HepG2 (cell line): ENCODE results near the gene UMOD. TPM values are rescaled to one million over a fixed set of nuclear protein-coding genes. Genes with fewer than 3 reads are reported as not detected.

Source experiments
- EP300 ChIP-seq, 3 experiments: sonication (generic) in 1 of 3; formaldehyde crosslinking in 1 of 3; IDR thresholded peaks; 2 replicates each; pipeline versions ENCODE4 v1.5.1 to v1.6.1; 2011 to 2020; ENCODE audit warnings: low read depth in 2 of 3, low read length in 2 of 3, borderline replicate concordance in 1 of 3, improper control_type of control experiment in 1 of 3, mild to moderate bottlenecking in 1 of 3, missing genetic modification reagents in 1 of 3, moderate library complexity in 1 of 3
- ESRRA ChIP-seq: sonication (generic); formaldehyde crosslinking; IDR thresholded peaks from 2 replicates; pipeline ENCODE4 v1.5.1; 2020; ENCODE audit warnings: mild to moderate bottlenecking, low read depth, missing genetic modification reagents
- FOXA1 ChIP-seq, 2 experiments: fragments of 450-650 bp in 1 of 2; sonication (generic) in 1 of 2; formaldehyde crosslinking in 1 of 2; IDR thresholded peaks; 2 replicates each; pipeline versions ENCODE4 v1.4.0 to v1.6.1; 2016 to 2020; ENCODE audit warnings: missing genetic modification reagents in 1 of 2
- GFI1 ChIP-seq: sonication (generic); formaldehyde crosslinking; IDR thresholded peaks from 2 replicates; pipeline ENCODE4 v1.5.0; 2020; ENCODE audit warnings: missing genetic modification reagents, mild to moderate bottlenecking, borderline replicate concordance
- GRHL1 ChIP-seq: sonication (generic); formaldehyde crosslinking; conservative IDR thresholded peaks from 2 replicates; pipeline ENCODE4 v1.8.0; 2022; ENCODE audit warnings: missing genetic modification reagents
- HMG20B ChIP-seq: conservative IDR thresholded peaks from 2 replicates; pipeline ENCODE4 v1.6.1; 2016; ENCODE audit warnings: missing genetic modification reagents, missing compliant biosample characterization
- JDP2 ChIP-seq: sonication (generic); formaldehyde crosslinking; IDR thresholded peaks from 2 replicates; pipeline ENCODE4 v1.8.1; 2022; ENCODE audit warnings: missing genetic modification reagents, borderline replicate concordance
- KLF15 ChIP-seq: sonication (generic); formaldehyde crosslinking; IDR thresholded peaks from 2 replicates; pipeline ENCODE4 v1.8.1; 2023; ENCODE audit warnings: borderline replicate concordance, mild to moderate bottlenecking, inconsistent platforms, missing genetic modification reagents, mixed read lengths
- MIER2 ChIP-seq: IDR thresholded peaks from 2 replicates; pipeline ENCODE4 v1.6.1; 2016; ENCODE audit warnings: missing biosample characterization, missing genetic modification reagents
- ONECUT2 ChIP-seq: sonication (generic); formaldehyde crosslinking; IDR thresholded peaks from 2 replicates; pipeline ENCODE4 v1.4.0; 2020; ENCODE audit warnings: missing genetic modification reagents
- PAXIP1 ChIP-seq: sonication (generic); formaldehyde crosslinking; conservative IDR thresholded peaks from 2 replicates; pipeline ENCODE4 v1.4.0; 2020; ENCODE audit warnings: mild to moderate bottlenecking, missing genetic modification reagents, moderate library complexity
- PBX3 ChIP-seq: sonication (generic); formaldehyde crosslinking; IDR thresholded peaks from 2 replicates; pipeline ENCODE4 v1.8.1; 2023; ENCODE audit warnings: missing genetic modification reagents, inconsistent platforms, borderline replicate concordance
- POLR2AphosphoS5 ChIP-seq: IDR thresholded peaks from 2 replicates; pipeline ENCODE4 v1.6.1; 2012; ENCODE audit warnings: low read depth, low read length
- ZKSCAN5 ChIP-seq: sonication (generic); formaldehyde crosslinking; IDR thresholded peaks from 2 replicates; pipeline ENCODE4 v1.5.1; 2020; ENCODE audit warnings: mild to moderate bottlenecking, missing genetic modification reagents
- ZMYM4 ChIP-seq: sonication (generic); formaldehyde crosslinking; IDR thresholded peaks from 2 replicates; pipeline ENCODE4 v1.8.1; 2023; ENCODE audit warnings: mild to moderate bottlenecking, missing genetic modification reagents
- ZNF292 ChIP-seq: sonication (generic); formaldehyde crosslinking; IDR thresholded peaks from 2 replicates; pipeline ENCODE4 v1.8.1; 2022; ENCODE audit warnings: mild to moderate bottlenecking, low read depth, missing genetic modification reagents, borderline replicate concordance
- ZNF30 ChIP-seq: sonication (generic); formaldehyde crosslinking; IDR thresholded peaks from 2 replicates; pipeline ENCODE4 v1.5.0; 2020; ENCODE audit warnings: mild to moderate bottlenecking, missing genetic modification reagents
- ZNF383 ChIP-seq: sonication (generic); formaldehyde crosslinking; IDR thresholded peaks from 2 replicates; pipeline ENCODE4 v1.4.0; 2020; ENCODE audit warnings: missing genetic modification reagents, mild to moderate bottlenecking, borderline replicate concordance
- ZNF577 ChIP-seq: sonication (generic); formaldehyde crosslinking; IDR thresholded peaks from 2 replicates; pipeline ENCODE4 v1.4.0; 2020; ENCODE audit warnings: mild to moderate bottlenecking, low read depth, missing genetic modification reagents, borderline replicate concordance
- ZNF670 ChIP-seq: sonication (generic); formaldehyde crosslinking; IDR thresholded peaks from 2 replicates; pipeline ENCODE4 v1.8.0; 2022; ENCODE audit warnings: mild to moderate bottlenecking, missing genetic modification reagents, borderline replicate concordance
- ZNF782 ChIP-seq: sonication (generic); formaldehyde crosslinking; IDR thresholded peaks from 2 replicates; pipeline ENCODE4 v1.4.0; 2020; ENCODE audit warnings: missing genetic modification reagents, mild to moderate bottlenecking, borderline replicate concordance
- ZNF788 ChIP-seq: sonication (generic); formaldehyde crosslinking; IDR thresholded peaks from 2 replicates; pipeline ENCODE4 v1.5.0; 2020; ENCODE audit warnings: mild to moderate bottlenecking, missing genetic modification reagents, borderline replicate concordance
- polyA plus RNA-seq, 8 experiments: library from polyadenylated mRNA; depleted of rRNA in 3 of 8; stranded (reverse) in 7 of 8; unstranded in 1 of 8; fragments of >200 nt; fragmentation: Illumina TruSeq in 4 of 8; extraction: Trizol in 4 of 8; gene quantifications; 2 replicates each; pipeline versions ENCODE4 v1.2.1 to v1.2.3, GENCODE V29; 2011 to 2016; ENCODE audit warnings: low read depth in 4 of 8, missing spikeins in 1 of 8, mixed read lengths in 1 of 8; ENCODE audit not compliant: insufficient read depth in 1 of 8
- total RNA-seq, 5 experiments: library from RNA; depleted of rRNA; stranded (reverse); fragments of >200 nt; fragmentation: Illumina TruSeq; extraction: Trizol; gene quantifications; 2 replicates each; pipeline ENCODE4 v1.2.3, GENCODE V29; 2016; ENCODE audit warnings: low read depth in 1 of 5

Gene UMOD
- total and polyA plus RNA-seq, 2 of the 13 experiments (the other 11 are each of a cell fraction or from before 2014, with no cell fraction given), result not detected

- peak in 1 of 2 experiments; percentile 78; a peak in 2 of 4 replicates for TF ChIP-seq EP300 (IDR thresholded peaks at IDR 0.05; ENCODE audit: low read depth in 2 of 2, low read length in 2 of 2)
- no peak for TF ChIP-seq EP300 (CRISPR knock-in tag; IDR thresholded peaks at IDR 0.05; ENCODE audit: borderline replicate concordance)
- TF ChIP-seq ZNF30 (CRISPR knock-in tag), result no peak
- TF ChIP-seq ZMYM4 (CRISPR knock-in tag), result peak; percentile 70
- no peak; the same call in 1 of the 2 replicates for TF ChIP-seq JDP2 (CRISPR knock-in tag)
- TF ChIP-seq ZNF670, result no peak
- peak; percentile 31; the same call in 1 of the 2 replicates for TF ChIP-seq ZNF788
- TF ChIP-seq ONECUT2 (CRISPR knock-in tag), result peak; percentile 80
- peak; percentile 86; the same call in 1 of the 2 replicates for TF ChIP-seq ZNF383 (CRISPR knock-in tag)
- peak; percentile 67; the same call in 1 of the 2 replicates for TF ChIP-seq ZKSCAN5 (CRISPR knock-in tag)
- TF ChIP-seq MIER2 (CRISPR knock-in tag), result no peak
- TF ChIP-seq ZNF292 (CRISPR knock-in tag), result peak; percentile 54; the same call in 1 of the 2 replicates
- no peak for TF ChIP-seq GRHL1 (CRISPR knock-in tag)
- TF ChIP-seq ZNF577, result no peak
- peak; percentile 54; the same call in 1 of the 2 replicates for TF ChIP-seq ZNF782
- no peak for TF ChIP-seq KLF15 (CRISPR knock-in tag)
- TF ChIP-seq PBX3 (CRISPR knock-in tag), result no peak
- no peak for TF ChIP-seq FOXA1 (IDR thresholded peaks at IDR 0.05)
- TF ChIP-seq FOXA1 (CRISPR knock-in tag; IDR thresholded peaks at IDR 0.05), result peak; percentile 73
- TF ChIP-seq HMG20B (CRISPR knock-in tag), result no peak
- 0 out of 2 replicates have a peak, but pooled peaks have one; percentile 32 for TF ChIP-seq GFI1 (CRISPR knock-in tag)
- no peak for TF ChIP-seq POLR2AphosphoS5
- TF ChIP-seq ESRRA (CRISPR knock-in tag), result 0 out of 2 replicates have a peak, but pooled peaks have one; percentile 41
- peak; percentile 88 for TF ChIP-seq PAXIP1
These were observed 25.0 kb downstream of the UMOD start, which contains the start of gene GP2 (continued) for GRCh38 chr16:20327444-20328041.
